ENCODE measurements around the gene ATP6V1G1.

DNA sequence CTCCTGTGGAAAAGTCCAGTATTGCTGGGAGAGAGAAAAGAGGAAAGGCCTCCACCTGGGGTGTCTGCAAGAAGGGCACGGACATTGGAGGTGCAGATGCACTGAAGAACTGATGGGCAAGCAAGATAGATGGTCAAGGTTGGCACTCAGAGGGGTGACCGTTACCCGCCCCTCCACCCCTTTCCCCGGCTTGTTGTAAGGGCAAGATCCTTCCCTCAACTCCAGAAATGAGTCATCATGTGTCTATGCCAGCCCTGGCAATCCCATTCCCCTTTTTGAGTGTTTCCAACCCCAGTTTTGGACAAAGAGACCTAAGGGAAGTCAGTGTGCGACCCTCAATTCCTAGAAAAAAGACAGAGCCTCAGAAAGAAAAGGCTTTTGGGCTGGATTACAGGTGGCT, 34.9 kb upstream of the ATP6V1G1 start:
- TF ChIP-seq, protein P1, sequence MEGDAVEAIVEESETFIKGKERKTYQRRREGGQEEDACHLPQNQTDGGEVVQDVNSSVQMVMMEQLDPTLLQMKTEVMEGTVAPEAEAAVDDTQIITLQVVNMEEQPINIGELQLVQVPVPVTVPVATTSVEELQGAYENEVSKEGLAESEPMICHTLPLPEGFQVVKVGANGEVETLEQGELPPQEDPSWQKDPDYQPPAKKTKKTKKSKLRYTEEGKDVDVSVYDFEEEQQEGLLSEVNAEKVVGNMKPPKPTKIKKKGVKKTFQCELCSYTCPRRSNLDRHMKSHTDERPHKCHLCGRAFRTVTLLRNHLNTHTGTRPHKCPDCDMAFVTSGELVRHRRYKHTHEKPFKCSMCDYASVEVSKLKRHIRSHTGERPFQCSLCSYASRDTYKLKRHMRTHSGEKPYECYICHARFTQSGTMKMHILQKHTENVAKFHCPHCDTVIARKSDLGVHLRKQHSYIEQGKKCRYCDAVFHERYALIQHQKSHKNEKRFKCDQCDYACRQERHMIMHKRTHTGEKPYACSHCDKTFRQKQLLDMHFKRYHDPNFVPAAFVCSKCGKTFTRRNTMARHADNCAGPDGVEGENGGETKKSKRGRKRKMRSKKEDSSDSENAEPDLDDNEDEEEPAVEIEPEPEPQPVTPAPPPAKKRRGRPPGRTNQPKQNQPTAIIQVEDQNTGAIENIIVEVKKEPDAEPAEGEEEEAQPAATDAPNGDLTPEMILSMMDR (IDR thresholded peaks at IDR 0.05; ENCODE audit: insufficient read depth, low read depth, low read length) = no peak
- no peak for TF ChIP-seq EZH2 (IDR thresholded peaks at IDR 0.05; ENCODE audit: insufficient read depth, low read length)

Data from astrocyte (in vitro differentiated cells and primary cell).